K562 (cell line): ENCODE data around the gene YEATS2. TPM values are rescaled to one million over a fixed set of nuclear protein-coding genes. Genes with fewer than 3 reads are reported as not detected.

ENCODE experiments used
- ATF7 ChIP-seq: fragments of 450-650 bp; IDR thresholded peaks from 2 replicates; pipeline ENCODE4 v1.7.1; 2014; ENCODE audit warnings: mild to moderate bottlenecking, moderate library complexity
- CEBPG ChIP-seq, 3 experiments: fragments of 200-800 bp in 1 of 3; sonication (Bioruptor generic) in 1 of 3; sonication (generic) in 1 of 3; formaldehyde crosslinking in 1 of 3; IDR thresholded peaks in 2 of 3; conservative IDR thresholded peaks in 1 of 3; 2 replicates each; pipeline versions ENCODE4 v1.6.1 to v1.8.0; 2016 to 2022; ENCODE audit warnings: missing compliant biosample characterization in 2 of 3, missing genetic modification characterization in 2 of 3, mild to moderate bottlenecking in 1 of 3, missing genetic modification reagents in 1 of 3
- CREM ChIP-seq: IDR thresholded peaks from 2 replicates; pipeline ENCODE4 v1.6.1; 2014; ENCODE audit warnings: antibody characterized with exemption, low read depth
- DMBX1 ChIP-seq: fragments of 250-450 bp; sonication (Bioruptor Pico); IDR thresholded peaks from 2 replicates; pipeline ENCODE4 v1.8.0; 2022; ENCODE audit warnings: inconsistent platforms, mild to moderate bottlenecking, moderate library complexity, borderline replicate concordance
- ETV6 ChIP-seq, 3 experiments: fragments of 150-350 bp in 1 of 3; sonication (generic) in 1 of 3; formaldehyde crosslinking in 1 of 3; IDR thresholded peaks; 2 replicates each; pipeline versions ENCODE4 v1.6.1 to v1.8.0; 2014 to 2022; ENCODE audit warnings: borderline replicate concordance in 2 of 3, low read depth in 2 of 3, antibody characterized with exemption in 1 of 3, low read length in 1 of 3, mild to moderate bottlenecking in 1 of 3, missing genetic modification reagents in 1 of 3
- EZH2 ChIP-seq: IDR thresholded peaks from 2 replicates; pipeline ENCODE4 v1.6.1; 2012; ENCODE audit warnings: low read depth, mild to moderate bottlenecking, inconsistent platforms, low read length, borderline replicate concordance
- HBP1 ChIP-seq: fragments of 450-650 bp; formaldehyde crosslinking; IDR thresholded peaks from 2 replicates; pipeline ENCODE4 v1.4.0; 2022; ENCODE audit warnings: missing genetic modification characterization
- HMGN3 ChIP-seq: IDR thresholded peaks from 2 replicates; pipeline ENCODE4 v1.6.1; 2011; ENCODE audit warnings: borderline replicate concordance, low read depth, mild to moderate bottlenecking, mixed read lengths, low read length; ENCODE audit not compliant: insufficient read length; ENCODE audit errors: extremely low read depth
- KLF1 ChIP-seq: fragments of 450-650 bp; IDR thresholded peaks from 2 replicates; pipeline ENCODE4 v1.6.1; 2016; ENCODE audit warnings: missing genetic modification characterization, missing compliant biosample characterization
- KLF16 ChIP-seq: IDR thresholded peaks from 2 replicates; pipeline ENCODE4 v1.6.1; 2016; ENCODE audit warnings: antibody characterized with exemption
- MYC ChIP-seq, 2 experiments: fragments of 250-450 bp in 1 of 2; sonication (Bioruptor Pico) in 1 of 2; IDR thresholded peaks; 2 replicates each; pipeline versions ENCODE4 v1.5.1 to v1.6.1; 2012 to 2021; ENCODE audit warnings: low read depth in 2 of 2, borderline replicate concordance in 1 of 2, improper control_type of control experiment in 1 of 2, low read length in 1 of 2, mild to moderate bottlenecking in 1 of 2, moderate library complexity in 1 of 2
- MYNN ChIP-seq, 2 experiments: sonication (generic); formaldehyde crosslinking in 1 of 2; IDR thresholded peaks; 2 replicates each; pipeline versions ENCODE4 v1.5.0 to v1.6.1; 2016 to 2020; ENCODE audit warnings: antibody characterized with exemption in 1 of 2, missing genetic modification reagents in 1 of 2
- NELFE ChIP-seq: IDR thresholded peaks from 2 replicates; pipeline ENCODE4 v1.6.1; 2011; ENCODE audit warnings: mild to moderate bottlenecking; ENCODE audit not compliant: insufficient read depth, insufficient read length
- NFIC ChIP-seq: fragments of 450-650 bp; IDR thresholded peaks from 2 replicates; pipeline ENCODE4 v1.6.1; 2017; ENCODE audit warnings: mild to moderate bottlenecking, inconsistent platforms
- POLR2H ChIP-seq: IDR thresholded peaks from 2 replicates; pipeline ENCODE4 v1.6.1; 2016; ENCODE audit warnings: missing genetic modification characterization, low read depth, mild to moderate bottlenecking, control low read depth, missing compliant biosample characterization, moderate library complexity
- PREB ChIP-seq: sonication (generic); formaldehyde crosslinking; IDR thresholded peaks from 2 replicates; pipeline ENCODE4 v1.8.1; 2023; ENCODE audit warnings: mild to moderate bottlenecking, missing genetic modification reagents
- RBBP5 ChIP-seq: fragments of 200-600 bp; sonication (generic); IDR thresholded peaks from 2 replicates; pipeline ENCODE4 v1.6.1; 2012; ENCODE audit warnings: borderline replicate concordance, mild to moderate bottlenecking, low read length, control low read depth, inconsistent platforms; ENCODE audit not compliant: insufficient read depth, poor library complexity, severe bottlenecking
- TEAD1 ChIP-seq, 2 experiments: fragments of 450-650 bp in 1 of 2; sonication (generic) in 1 of 2; formaldehyde crosslinking; IDR thresholded peaks; 2 replicates each; pipeline versions ENCODE4 v1.4.0 to v1.8.0; 2020 to 2022; ENCODE audit warnings: mild to moderate bottlenecking in 2 of 2, missing genetic modification reagents in 1 of 2
- TFE3 ChIP-seq: fragments of 450-650 bp; formaldehyde crosslinking; IDR thresholded peaks from 2 replicates; pipeline ENCODE4 v1.4.0; 2020; ENCODE audit warnings: mild to moderate bottlenecking, mixed read lengths
- YY1 ChIP-seq, 3 experiments: IDR thresholded peaks; 2 replicates each; pipeline ENCODE4 v1.6.1; 2011; ENCODE audit warnings: low read length in 2 of 3, mild to moderate bottlenecking in 2 of 3, moderate library complexity in 2 of 3, borderline replicate concordance in 1 of 3, control low read depth in 1 of 3, low read depth in 1 of 3; ENCODE audit not compliant: insufficient read depth in 3 of 3, insufficient replicate concordance in 2 of 3, control insufficient read depth in 1 of 3, insufficient read length in 1 of 3; ENCODE audit errors: extremely low read depth in 1 of 3
- polyA plus RNA-seq, 8 experiments: library from polyadenylated mRNA; depleted of rRNA in 4 of 8; stranded (reverse) in 5 of 8; unstranded in 3 of 8; fragments of >200 nt; fragmentation: Nextera tagmentation in 2 of 8; fragmentation: Illumina TruSeq in 1 of 8; extraction: Ambion mirVana in 2 of 8; extraction: Trizol in 1 of 8; gene quantifications; 2 replicates each; pipeline versions ENCODE4 v1.2.1 to v1.2.3, GENCODE V29; 2011 to 2014; ENCODE audit warnings: inconsistent platforms in 1 of 8, missing spikeins in 1 of 8
- total RNA-seq, 7 experiments: library from RNA; depleted of rRNA in 6 of 7; stranded (reverse); fragments of >200 nt in 6 of 7; fragmentation: Illumina TruSeq in 2 of 7; extraction: Trizol in 2 of 7; gene quantifications; 2 replicates each; pipeline versions ENCODE4 v1.2.1 to v1.2.3, GENCODE V29; 2011 to 2021; ENCODE audit warnings: low replicate concordance in 1 of 7

The YEATS2 gene
- total and polyA plus RNA-seq, 9 of the 15 experiments (the other 6 are each of a cell fraction or from before 2014, with no cell fraction given): 1.8 to 35.2 (median 19.0) TPM

- no peak for TF ChIP-seq CEBPG (CRISPR knock-in tag; IDR thresholded peaks at IDR 0.05)
- TF ChIP-seq CEBPG (tag; conservative IDR thresholded peaks at IDR 0.05 in 1 of 2, IDR thresholded peaks at IDR 0.05 in 1 of 2): no peak
- TF ChIP-seq HMGN3: no peak
- no peak for TF ChIP-seq MYNN (IDR thresholded peaks at IDR 0.05)
- TF ChIP-seq MYNN (CRISPR knock-in tag; IDR thresholded peaks at IDR 0.05): no peak
- no peak for TF ChIP-seq HBP1 (CRISPR knock-in tag)
- no peak for TF ChIP-seq TFE3
- peak in 1 of 3 experiments; percentile 39 for TF ChIP-seq YY1 (IDR thresholded peaks at IDR 0.05; ENCODE audit: borderline replicate concordance in 1 of 3, control insufficient read depth in 1 of 3, extremely low read depth in 1 of 3, insufficient read depth in 3 of 3, insufficient read length in 1 of 3, insufficient replicate concordance in 2 of 3, low read depth in 1 of 3, low read length in 2 of 3)
- peak; percentile 75 for TF ChIP-seq MYC (IDR thresholded peaks at IDR 0.05; ENCODE audit: low read depth, low read length)
- TF ChIP-seq MYC (CRISPR knock-in tag; IDR thresholded peaks at IDR 0.05; ENCODE audit: borderline replicate concordance, low read depth): no peak
- TF ChIP-seq KLF16: no peak
- TF ChIP-seq NELFE: no peak
- 0 out of 2 replicates have a peak, but pooled peaks have one; percentile 24 for TF ChIP-seq ATF7
- peak; percentile 81; the same call in 1 of the 2 replicates for TF ChIP-seq DMBX1 (CRISPR knock-in tag)
- TF ChIP-seq EZH2: no peak
- TF ChIP-seq POLR2H: no peak
- 0 out of 2 replicates have a peak, but pooled peaks have one; percentile 45 for TF ChIP-seq PREB (CRISPR knock-in tag)
- peak; percentile 92 for TF ChIP-seq RBBP5
- TF ChIP-seq CREM: peak; percentile 69; the same call in 1 of the 2 replicates
- 0 out of 2 replicates have a peak, but pooled peaks have one; percentile 25 for TF ChIP-seq NFIC
- no peak for TF ChIP-seq ETV6 (IDR thresholded peaks at IDR 0.05; ENCODE audit: borderline replicate concordance in 1 of 2, low read depth in 2 of 2, low read length in 1 of 2)
- peak; percentile 34; the same call in 1 of the 2 replicates for TF ChIP-seq ETV6 (CRISPR knock-in tag; IDR thresholded peaks at IDR 0.05; ENCODE audit: borderline replicate concordance)
- 0 out of 2 replicates have a peak, but pooled peaks have one; percentile 50 for TF ChIP-seq KLF1 (tag)
- peak in 1 of 2 experiments; percentile 52; a peak in 1 of 4 replicates for TF ChIP-seq TEAD1 (CRISPR knock-in tag; IDR thresholded peaks at IDR 0.05)
Observed at GRCh38 chr3:183697610-183698317, at the start of gene YEATS2 (continued).
